ENCODE results near the gene SZT2.
"Not testable (repeated sequence)": the region's sequence is repeated elsewhere in the genome, so short reads cannot be mapped to it uniquely, and the experiment has no call there.

The SZT2 gene

DNA sequence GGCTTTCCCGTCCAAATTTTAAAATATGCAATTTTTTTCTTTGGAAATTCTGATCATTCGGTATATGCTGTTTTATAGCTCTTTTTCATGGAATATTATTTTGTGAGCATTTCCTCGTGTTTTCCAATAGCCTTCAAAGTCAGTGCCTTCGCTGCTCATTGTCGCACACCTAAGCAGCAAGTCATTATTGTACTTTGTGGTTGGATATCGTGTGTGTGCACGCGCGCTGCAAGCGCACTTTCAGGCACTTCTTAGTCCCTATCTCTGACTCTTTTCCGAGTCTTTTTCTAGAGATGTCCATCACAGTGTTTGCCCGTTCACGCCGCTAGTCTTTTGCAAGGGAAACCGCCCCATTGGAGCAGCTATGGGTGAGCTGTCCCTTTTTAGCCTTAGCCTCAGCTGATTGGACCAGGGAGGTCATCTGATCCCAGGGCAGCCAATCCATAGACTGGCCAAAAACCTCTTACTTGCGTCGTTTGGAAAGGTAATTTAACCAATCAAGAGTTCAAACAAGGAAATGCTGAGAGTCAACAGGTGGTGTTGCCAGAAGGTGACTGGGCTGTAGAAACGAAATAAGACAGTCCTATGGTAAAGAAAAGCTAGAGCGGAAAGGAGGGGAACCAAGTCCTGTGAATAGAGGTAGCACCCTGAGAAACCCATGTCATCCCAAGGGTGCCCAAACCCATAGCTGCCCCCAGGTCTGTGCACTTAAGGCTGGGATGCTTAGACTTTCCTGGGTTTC is 64.7 kb downstream of the SZT2 start:
- DNase-seq (ENCODE audit: low spot score), result peak; percentile 70

DNA sequence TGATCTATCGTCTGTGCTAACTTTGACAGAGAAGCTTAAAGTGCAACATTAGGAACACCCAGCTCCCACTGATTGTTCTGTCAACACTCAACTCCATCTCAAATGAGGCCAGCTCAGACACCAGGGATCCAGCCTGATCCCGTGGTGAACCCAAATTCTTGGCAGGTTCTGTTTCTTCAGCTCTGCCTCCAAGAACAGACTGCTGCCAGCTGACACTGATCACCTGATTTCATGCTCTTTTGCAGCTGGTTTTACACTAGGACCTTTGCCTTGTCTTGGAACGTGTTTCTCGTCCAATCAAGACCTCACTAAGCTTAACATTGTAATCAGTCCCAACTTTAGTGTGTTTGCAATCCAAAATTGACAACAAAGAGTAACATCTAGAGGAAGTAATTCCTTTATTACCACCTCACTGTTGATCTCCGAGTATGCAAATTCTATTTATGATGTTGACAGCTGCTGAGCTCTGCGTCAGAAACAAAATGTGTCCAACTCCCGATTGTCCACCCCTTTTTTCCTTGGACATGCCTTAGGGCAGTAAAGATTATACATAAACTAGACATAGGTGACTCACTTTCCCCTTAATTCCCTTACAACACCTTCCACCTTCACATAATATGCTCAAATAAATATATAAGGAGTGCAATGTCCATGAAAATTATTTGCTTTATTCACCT is 65.7 kb downstream of the SZT2 start:
- no peak for DNase-seq (ENCODE audit: low spot score)

DNA sequence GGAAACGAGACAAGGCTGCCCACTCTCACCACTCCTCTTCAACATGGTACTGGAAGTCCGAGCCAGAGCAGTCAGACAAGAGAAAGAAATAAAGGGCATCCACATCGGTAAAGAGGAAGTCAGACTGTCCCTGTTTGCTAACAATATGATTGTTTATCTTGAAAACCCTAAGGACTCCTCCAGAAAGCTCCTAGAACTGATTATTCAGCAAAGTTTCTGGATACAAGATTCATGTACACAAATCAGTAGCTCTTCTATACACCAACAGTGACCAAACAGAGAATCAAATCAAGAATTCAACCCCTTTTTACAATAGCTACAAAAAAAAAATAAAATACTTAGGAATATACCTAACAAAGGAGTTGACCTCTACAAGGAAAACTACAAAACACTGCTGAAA is 68.7 kb downstream of the SZT2 start:
- not testable (repeated sequence) for DNase-seq (ENCODE audit: low spot score)

DNA sequence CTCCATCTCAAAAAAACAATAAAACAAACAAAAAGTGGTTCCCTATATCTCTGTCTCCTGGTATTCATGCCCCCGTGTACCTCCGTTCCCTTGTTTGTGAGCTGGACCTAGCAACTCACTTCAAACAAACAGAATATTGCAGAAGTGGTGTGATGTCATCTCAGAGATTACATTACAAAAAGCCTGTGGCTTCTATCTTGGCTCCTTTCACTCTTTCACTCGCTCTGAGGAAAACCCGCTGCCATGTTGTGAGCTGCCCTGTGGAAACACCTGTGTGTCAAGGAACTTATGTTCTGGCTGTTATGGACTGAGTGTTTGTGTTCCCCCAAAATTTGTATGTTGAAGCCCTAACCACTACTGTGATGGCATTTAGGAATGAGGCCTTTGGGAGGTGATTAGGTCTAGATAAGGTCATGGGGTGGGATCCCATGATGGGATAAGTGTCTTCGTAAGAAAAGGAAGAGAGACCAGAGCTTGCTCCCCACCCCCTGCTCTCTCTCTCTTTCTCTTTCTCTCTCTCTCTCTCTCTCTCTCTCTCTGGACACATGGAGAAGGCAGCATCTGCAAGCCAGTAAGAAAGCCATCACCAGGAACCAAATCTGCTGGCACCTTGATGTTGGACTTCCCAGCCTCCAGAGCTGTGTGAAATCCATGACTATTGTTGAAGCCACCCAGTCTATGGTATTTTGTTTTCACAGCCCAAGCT is 71.4 kb downstream of the SZT2 start:
- no peak for DNase-seq (ENCODE audit: low spot score)

DNA sequence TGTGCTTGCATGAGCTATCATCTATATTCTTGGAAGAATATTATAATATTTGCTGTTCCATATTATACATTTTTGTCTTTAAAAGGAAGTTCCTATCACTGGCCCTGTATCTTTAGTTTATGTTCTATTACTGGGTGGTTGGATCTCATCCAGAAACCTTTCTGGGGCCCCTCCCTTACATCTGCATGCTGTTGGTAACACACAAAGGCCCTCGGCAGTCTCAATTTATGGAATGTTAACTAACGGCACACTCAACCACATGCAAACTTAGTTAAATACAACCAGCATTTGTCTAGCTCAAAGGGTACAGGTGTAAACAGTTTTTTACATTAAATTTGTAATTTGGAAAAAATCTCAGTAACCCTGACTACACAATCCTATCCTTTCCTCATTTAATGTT is 73.8 kb downstream of the SZT2 start:
- DNase-seq (ENCODE audit: low spot score), result no peak

DNA sequence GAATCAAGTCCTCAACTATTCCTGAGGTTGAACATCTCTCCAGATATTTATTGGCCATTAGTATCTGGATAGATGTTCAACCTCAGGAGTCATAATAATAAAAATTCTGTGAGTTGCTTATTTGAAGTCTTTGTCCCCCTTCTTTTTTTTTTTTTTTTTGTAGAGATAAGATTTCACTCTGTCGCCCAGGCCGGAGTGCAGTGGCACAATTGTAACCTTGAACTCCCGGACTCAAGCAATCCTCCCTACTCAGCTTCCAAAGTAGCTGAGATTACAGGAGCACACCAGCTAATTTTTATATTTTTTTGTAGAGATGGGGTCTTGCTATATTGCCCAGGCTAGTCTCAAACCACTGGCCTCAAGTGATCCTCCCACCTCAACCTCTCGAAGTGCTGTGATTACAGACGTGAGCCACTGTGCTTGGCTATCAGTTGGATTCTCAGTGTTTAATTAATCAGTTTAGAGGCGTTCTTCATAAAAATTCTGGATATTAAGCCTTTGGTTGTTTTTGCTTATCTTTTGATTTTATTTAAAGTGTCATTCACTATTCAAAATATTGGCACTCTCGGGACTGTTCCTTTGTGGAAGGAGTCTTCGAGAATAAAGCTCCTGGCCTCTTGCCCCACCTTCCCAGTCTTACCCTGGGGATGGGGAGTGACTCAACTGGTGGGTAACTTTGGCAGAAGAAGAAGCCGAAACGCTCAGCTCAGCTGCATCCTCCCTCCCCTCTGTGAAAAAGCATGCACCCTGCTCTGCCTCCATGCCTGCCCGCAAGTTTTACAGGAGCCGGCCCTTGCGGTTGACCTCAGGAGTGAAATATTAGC is 75.2 kb downstream of the SZT2 start:
- DNase-seq (ENCODE audit: low spot score), result no peak

DNA sequence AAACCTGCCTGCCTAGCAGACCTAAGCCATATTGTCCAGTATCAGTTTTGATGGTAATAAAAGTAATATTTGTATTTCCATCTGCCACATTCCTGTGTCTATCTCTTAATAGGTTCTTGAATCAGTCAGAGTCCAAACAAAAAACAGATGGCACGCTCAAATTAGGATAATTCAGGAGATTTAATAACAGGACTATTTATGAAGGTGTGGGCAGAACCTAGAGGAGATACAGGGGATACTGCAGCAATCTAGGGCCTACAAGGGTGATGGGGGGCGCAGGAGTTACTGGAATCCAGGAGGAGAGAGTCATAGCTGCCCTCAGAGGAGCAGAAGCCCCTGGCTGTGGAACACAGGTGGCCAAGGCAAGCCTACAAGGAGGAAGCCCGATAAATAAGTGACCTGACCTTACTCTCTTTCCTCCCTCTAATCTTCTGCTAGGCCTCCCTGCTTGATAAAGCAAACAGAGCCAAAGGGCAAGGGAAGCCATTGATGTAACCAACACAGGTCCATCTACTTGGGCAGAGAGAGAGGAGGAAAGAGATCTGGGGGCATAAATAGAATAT is 75.9 kb downstream of the SZT2 start:
- no peak for DNase-seq (ENCODE audit: low spot score)

DNA sequence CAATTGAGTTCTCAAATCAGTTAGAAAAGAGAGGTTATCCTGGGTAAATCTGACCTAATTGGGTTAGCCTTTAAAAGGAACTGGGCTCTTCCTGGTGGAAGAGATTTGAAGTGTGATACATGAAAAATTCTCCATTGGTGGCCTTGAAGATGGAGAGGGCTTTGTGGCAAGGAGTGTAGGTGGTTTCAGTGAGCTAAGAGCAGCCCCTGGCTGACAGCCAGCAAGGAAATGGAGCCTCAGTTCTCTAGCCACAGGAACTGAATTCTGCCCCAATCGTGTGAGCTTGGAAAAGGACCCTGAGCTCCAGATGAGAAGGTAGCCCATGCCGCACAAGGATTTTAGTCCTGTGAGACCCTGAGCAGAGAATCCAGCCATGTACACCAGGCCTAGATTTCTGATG is 76.7 kb downstream of the SZT2 start:
- DNase-seq (ENCODE audit: low spot score), result no peak

DNA sequence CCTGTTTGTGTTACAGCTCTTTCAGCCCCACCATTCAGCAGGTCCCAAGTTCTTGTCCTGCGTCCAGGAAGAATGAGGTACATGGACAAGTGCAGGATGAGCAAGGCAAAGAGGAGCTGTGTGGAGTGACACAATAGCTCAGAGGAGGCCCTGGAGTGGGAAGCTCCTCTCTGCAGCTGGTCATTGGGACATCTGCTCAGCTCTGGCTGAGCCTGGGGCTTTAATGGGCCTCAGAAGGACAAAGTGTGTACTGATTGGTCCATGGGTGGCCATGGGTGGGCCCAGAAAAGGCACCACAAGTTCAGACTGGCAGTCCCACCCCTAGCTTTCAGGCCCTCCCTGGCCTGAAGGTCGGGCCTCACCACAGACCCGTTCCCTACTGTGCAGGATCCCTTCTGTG is 78.7 kb downstream of the SZT2 start:
- DNase-seq (ENCODE audit: low spot score), result no peak

DNA sequence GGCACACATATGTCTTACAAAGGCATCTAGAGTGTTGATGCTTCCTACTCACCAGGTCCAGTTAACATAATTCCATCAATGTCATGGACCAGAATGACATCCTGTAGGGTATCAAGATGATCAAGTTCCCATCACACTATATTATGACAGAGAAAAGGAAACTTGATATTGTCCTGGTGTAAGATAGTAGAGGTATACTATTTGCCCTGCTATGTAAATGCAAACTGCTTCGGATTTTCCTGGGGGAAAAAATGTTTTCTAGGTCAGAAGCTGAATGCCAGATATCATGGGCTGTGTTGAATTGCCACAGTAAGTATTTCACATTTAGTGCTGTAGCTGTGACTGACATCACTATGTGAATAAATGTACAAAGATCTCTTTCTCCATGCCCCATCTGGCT is 80.2 kb downstream of the SZT2 start:
- DNase-seq (ENCODE audit: low spot score), result no peak

DNA sequence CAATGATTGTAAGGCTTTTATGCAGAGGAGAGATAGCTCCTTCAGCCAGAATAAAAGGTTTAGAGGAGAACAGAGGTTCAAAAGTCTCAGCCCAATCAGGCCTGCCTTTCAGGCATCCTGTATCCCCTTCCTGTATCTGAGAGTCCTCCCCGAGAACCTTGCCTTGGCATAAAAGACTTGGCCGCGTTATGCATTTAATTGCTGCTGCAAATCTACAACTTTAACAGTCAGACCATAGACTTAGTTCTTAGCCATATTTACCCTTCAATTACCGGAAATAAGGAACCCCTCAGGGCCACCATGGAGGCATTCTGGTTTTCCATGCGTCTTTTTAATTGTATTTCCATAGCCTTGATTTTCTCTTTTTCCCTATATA is 82.4 kb downstream of the SZT2 start:
- no peak for DNase-seq (ENCODE audit: low spot score)

DNA sequence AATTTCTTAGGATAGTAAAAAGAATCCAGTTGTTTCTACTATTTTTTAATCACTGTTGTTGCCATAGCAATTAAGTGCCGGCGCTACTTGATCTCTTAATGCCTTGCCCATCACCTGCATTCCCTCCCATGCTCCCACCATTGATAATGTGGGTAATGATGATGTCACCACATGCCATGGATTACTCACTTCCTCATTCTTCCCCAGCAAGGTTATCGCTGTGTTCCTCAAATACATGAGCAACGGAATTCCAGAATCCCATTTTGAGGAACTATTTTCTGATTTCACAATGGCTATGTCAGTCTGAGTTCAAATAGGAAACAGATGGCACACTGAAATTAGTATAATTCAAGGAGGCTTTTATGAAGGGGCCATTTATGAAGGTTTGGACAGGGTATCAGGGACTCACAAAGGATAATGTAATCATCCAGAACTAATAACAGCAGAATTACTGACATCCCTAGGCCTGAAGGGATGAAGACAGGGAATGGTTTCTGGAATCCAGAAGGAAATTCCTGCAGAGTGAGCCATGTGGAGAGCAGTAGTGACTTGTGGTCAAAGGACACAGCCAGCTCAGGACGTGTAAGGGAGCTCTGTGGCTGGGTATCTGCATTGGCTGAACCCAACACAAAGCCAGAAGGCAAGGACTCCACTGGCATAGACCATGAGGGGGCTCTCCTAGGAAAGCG is 82.9 kb downstream of the SZT2 start:
- DNase-seq (ENCODE audit: low spot score), result not testable (repeated sequence)

DNA sequence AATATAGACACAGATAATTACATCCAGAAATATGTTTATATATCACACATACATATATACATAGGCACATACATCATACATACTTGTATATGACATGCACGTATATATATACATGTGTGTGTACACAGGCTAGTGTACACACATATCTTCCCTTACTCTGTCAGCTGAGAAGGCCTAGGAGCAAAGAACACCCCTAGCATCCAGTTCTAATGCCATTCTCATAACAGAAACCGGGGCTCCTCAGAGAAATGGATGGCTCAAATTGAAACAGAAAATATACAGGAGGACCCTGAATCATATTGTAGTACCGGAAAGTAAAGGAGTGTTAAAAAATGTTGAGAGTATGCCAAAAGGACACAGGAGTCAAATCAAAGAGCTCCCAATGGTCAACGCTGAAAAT is 83.8 kb downstream of the SZT2 start:
- DNase-seq (ENCODE audit: low spot score), result peak; percentile 27

DNA sequence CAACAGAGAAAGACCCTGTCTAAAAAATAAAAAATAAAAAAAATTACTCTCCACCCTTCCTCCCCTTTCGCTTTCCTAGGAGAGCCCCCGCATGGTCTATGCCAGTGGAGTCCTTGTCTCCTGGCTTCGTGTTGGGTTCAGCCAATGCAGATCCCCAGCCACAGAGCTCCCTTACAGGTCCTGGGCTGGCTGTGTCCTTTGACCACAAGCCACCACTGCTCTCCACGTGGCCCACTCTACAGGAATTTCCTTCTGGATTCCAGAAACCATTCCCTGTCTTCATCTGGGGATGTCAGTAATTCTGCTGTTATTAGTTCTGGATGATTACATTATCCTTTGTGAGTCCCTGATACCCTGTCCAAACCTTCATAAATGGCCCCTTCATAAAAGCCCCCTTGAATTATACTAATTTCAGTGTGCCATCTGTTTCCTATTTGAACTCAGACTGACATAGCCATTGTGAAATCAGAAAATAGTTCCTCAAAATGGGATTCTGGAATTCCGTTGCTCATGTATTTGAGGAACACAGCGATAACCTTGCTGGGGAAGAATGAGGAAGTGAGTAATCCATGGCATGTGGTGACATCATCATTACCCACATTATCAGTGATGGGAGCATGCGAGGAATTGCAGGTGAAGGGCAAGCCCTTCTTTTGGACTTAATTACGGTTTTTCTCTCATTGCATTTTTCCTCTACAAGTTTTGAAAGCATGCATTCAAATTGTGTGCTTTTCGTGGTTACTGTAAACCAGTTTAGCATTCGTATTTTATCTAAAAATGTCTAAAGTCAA is 86.1 kb downstream of the SZT2 start:
- not testable (repeated sequence) for DNase-seq (ENCODE audit: low spot score)

DNA sequence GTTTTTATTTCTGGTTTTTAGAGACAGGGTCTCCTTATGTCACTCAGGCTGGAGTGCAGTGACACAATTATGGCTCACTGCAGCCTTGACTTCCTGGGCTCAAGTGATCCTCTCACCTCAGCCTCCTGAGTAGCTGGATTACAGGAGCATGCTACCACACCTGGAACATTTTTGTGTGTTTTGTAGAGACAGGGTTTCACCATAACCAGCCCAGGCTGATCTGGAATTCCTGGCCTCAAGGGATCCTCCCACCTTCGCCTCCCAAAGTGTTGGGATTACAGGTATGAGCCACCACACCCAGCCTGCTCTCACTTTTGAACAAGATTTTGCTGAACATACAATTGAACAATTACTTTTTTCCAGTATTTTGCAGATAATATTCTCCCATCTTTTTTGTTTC is 88.0 kb downstream of the SZT2 start:
- DNase-seq (ENCODE audit: low spot score), result no peak

DNA sequence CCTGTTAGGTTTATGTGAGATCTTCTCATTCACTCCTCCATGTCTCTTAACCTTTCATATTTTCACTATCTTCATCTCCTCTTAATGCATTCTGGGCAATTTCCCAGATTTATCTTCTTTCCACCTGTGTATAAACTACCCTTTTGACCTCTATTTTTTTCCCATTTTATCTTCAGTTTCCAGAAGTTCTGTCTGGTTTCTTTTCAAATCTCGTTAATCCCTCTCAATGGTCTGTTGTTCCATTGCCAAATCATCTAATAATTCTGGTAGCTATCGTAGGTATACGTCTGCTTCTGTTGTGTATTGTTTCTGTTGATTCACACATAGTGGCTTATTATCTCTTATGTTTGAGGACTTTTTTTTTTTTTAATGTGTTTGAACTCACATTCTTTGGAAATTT is 89.7 kb downstream of the SZT2 start:
- no peak for DNase-seq (ENCODE audit: low spot score)

DNA sequence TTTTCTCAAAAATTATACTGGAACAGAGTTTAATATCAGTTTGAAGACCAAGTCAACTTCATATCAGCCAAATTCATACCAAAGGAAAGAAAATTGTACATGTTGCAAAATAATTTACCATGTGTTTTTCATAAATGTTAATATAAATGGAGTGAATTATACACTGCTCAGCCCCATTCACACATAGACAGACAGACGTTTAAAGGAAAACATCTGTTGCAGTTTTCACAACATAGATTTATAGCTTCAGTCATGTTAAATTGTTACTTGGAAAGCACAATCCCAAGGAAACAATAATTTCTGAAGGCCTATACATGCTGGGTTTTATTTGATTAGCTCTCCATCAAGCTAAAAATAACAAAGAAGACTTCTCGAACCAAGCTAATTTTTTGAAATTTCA is 91.8 kb downstream of the SZT2 start:
- no peak for DNase-seq (ENCODE audit: low spot score)

DNA sequence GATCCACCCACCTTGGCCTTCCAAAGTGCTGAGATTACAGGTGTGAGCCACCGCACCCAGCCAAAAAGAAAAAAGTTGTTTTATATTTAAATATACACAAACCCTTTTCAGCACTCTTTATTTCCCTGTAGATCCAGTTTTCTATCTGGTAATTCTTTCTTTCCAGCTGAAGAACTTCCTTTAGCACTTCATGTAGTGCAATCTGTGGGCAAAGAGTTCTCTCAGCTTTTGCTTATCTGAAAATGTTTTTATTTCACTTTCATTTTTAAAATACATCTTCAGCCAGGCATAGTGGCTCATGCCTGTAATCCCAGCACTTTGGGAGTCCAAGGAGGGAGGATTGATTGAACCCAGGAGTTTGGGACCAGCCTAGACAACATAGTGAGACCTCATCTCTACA is 92.5 kb downstream of the SZT2 start:
- DNase-seq (ENCODE audit: low spot score), result no peak

DNA sequence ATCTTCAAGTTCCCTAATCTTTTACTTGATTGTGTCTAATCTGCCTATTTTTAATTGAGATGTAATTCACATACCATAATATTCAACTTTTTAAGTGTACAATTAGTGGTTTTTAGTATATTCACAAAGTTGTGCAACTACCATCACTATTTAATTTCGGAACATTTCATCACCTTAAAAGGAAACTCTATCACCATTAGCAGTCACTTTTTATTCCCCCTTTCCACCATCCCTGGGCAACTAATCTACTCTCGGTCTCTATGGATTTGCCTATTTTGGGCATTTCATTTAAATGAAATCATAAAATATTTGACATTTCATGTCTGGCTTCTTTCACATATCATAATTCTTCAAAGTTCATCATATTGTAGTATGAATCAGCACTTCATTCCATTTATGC is 94.7 kb downstream of the SZT2 start:
- DNase-seq (ENCODE audit: low spot score), result no peak

DNA sequence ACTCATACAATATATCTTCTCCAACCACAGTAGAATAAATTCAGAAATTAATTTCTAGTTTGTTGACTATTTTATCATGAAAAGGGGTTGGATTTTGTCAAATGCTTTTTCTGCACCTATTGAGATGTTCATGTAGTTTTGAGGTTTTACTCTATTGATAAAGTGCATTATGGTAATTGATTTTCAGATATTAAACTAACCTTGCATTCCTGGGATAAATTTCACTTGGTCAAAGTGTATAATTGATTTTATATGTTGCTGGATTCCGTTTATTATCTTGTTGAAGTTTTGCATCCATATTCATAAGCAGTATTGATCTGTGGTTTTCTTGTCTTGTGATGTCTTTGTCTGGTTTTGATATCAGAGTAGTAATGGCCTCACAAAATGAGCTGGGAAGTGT is 98.5 kb downstream of the SZT2 start:
- DNase-seq (ENCODE audit: low spot score), result no peak

DNA sequence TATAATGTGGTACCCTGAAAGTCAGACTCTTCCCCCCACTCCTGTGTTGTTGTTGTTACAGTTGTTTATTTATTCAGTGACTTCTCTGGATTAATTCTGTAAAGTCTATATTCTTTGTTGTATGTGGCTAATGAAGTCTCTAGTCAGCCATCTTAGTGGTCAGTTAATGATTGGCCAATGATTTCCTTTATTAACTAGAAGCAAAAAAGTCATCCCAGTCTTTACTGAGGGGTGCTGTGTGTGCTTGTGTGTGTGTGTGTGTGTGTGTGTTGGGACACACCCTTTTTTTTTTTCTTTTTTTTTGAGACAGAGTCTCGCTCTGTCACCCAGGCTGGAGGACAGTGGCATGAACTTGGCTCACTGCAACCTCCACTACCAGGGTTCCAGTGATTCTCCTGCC is 101.4 kb downstream of the SZT2 start:
- DNase-seq (ENCODE audit: low spot score), result no peak

Measured in activated CD4-positive, alpha-beta T cell treated with anti-CD3 and anti-CD28 coated beads, Interleukin-2, Interleukin-4, amounts not matched to agents 100 ng/mL and 50 ng/mL, durations not matched to agents 16 hours and 8 hours (primary cell).